GM12801 (cell line): ENCODE measurements around the gene CPVL.

Source experiments
- CTCF ChIP-seq: IDR thresholded peaks from one replicate; pipeline ENCODE4 v1.5.1; 2011; ENCODE audit warnings: control low read depth; ENCODE audit not compliant: insufficient read length; ENCODE audit errors: extremely low read depth

CPVL gene

GRCh38 chr7:29096446-29096730 is 49.9 kb downstream of the CPVL start:
- TF ChIP-seq CTCF, result no peak

- no peak for TF ChIP-seq CTCF
Measured at GRCh38 chr7:29095631-29096445, 50.5 kb downstream of the CPVL start.

- TF ChIP-seq CTCF, result no peak
Measured at GRCh38 chr7:29091715-29092114, 54.6 kb downstream of the CPVL start.

GRCh38 chr7:29090836-29091601 is 55.3 kb downstream of the CPVL start:
- TF ChIP-seq CTCF, result no peak

GRCh38 chr7:29090151-29090805 is 56.1 kb downstream of the CPVL start:
- TF ChIP-seq CTCF, result no peak

DNA sequence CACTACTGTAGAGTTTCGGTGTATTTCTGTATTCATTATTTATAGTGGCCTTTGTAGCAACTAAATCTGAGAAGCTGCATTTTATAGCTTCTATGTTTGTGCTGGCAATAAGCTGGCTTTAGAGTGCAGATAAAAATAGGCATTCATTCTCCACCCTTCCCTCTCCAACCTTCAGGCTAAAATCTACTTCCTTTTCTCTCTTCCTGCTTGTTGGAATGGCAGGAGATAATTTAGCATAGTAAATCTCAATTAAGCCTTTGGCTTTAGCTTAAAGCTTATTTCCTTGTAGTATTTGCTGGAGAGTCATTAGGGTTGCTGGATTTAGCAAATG is 58.5 kb downstream of the CPVL start:
- no peak for TF ChIP-seq CTCF

GRCh38 chr7:29086545-29086944 is 59.8 kb downstream of the CPVL start:
- no peak for TF ChIP-seq CTCF
